Bronchial smooth muscle cell (primary cell): ENCODE data around the gene RAET1L. TPM values are rescaled to one million over a fixed set of nuclear protein-coding genes. Genes with fewer than 3 reads are reported as not detected.

Source experiments
- total RNA-seq: library from RNA; depleted of rRNA; stranded (reverse); fragments of >200 nt; gene quantifications from 2 replicates; pipeline ENCODE4 v1.2.1, GENCODE V29; 2014

The RAET1L gene
- not detected in 2 replicates for total RNA-seq

GRCh38 chr6:150025201-150025917 is at the start of gene RAET1L:
TSS of gene RAET1L (minus strand) at chr6:150025532. CDS start at chr6:150025471, 61 bp downstream.

GRCh38 chr6:150068720-150069648 is 43.7 kb upstream of the RAET1L start, which contains the start of gene ULBP3:
TSS of gene ULBP3 (minus strand) at chr6:150069121. CDS start at chr6:150069066, 55 bp downstream.

Other genes starting within 250 kb of the RAET1L start
- gene LRP11, start 161.2 kb downstream of the RAET1L start, total RNA-seq, result 62.1 and 76.1 TPM in 2 replicates
- gene RAET1E, start 127.4 kb downstream of the RAET1L start, total RNA-seq, result 1.1 and 1.4 TPM in 2 replicates
- 6.1 and 10.5 TPM in 2 replicates for gene RAET1G, start 102.4 kb downstream of the RAET1L start, total RNA-seq
- 1.9 and 2.9 TPM in 2 replicates for gene ULBP2, start 83.5 kb downstream of the RAET1L start, total RNA-seq
- 0.32 TPM in 1 of 2 replicates, not detected in the other for gene ULBP1, start 61.6 kb downstream of the RAET1L start, total RNA-seq
- 8.4 and 9.5 TPM in 2 replicates for gene ULBP3, start 43.6 kb upstream of the RAET1L start, total RNA-seq
- gene PPP1R14C, start 117.5 kb upstream of the RAET1L start, total RNA-seq, result 0.17 and 0.95 TPM in 2 replicates